ENCODE measurements around the gene FRMD3. TPM values are rescaled to one million over a fixed set of nuclear protein-coding genes. Genes with fewer than 3 reads are reported as not detected.

FRMD3 gene
- total and polyA plus RNA-seq, 4 donors = 1.8 to 7.4 (median 6.0) TPM

DNA sequence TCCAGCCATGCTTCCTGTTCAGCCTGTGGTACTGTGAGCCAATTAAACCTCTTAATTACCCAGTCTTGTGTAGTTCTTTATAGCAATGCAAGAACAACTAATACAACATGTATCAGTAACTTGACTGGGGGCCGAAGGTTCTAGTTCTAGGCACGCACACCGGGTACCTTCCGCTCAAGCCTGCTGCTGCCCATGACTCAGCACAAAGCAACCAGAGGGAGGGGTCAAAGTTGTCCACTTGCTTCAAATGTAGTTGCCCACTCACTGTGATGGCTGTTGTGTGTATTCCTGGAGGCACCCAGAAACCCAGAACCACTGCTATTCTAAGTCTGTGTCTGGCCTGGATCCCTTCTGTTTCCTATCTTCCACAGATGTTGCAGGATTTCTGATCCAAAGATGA is 222.6 kb downstream of the FRMD3 start:
- no peak for ATAC-seq (ENCODE audit: low FRiP score)
- Histone ChIP-seq H3K4me1 (ENCODE audit: control insufficient read depth in 1 of 2, insufficient read depth in 2 of 2, low read length in 2 of 2) (no peaks in the 10 kb centered on the region), H3K27me3 (ENCODE audit: control insufficient read depth in 1 of 2, insufficient read depth in 2 of 2, low read length in 1 of 2) (no peaks in the 10 kb centered on the region), H3K36me3 (ENCODE audit: control insufficient read depth in 1 of 2, insufficient read depth in 2 of 2, low read length in 1 of 2) (no peaks in the 10 kb centered on the region), H3K27ac (ENCODE audit: low read depth in 1 of 2, low read length in 2 of 2) (no peak overlapping the region), H3K4me3 (ENCODE audit: low read length in 2 of 2) (no peak overlapping the region), H3K9me3 (ENCODE audit: control insufficient read depth, low read length) (no peaks in the 10 kb centered on the region)
- DNase-seq = no peak
- intact Hi-C loops (cut with DNase I) = no loop called here
- WGBS, 2 donors = 97 to 98% methylated on average over 4 of the region's 4 CpGs

DNA sequence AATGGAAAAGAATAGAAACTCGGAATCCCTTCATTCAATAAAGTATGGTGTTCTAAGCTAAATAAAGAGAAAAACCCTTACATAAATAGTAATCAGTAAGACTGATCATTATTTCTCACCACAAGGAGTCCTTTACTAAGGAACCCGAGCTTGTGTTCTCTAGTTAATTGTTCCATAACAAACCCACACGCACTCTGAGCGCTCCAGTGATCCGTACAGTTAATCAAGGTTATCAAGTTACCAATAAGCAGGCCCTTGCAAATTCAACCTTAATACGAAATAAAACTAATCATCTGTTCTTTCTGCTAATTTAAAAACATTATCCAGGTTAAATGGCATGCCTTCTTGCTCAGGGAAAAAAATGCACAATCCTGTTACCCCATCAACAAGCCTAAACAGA is 224.4 kb downstream of the FRMD3 start:
- Histone ChIP-seq H3K9me3 (ENCODE audit: control insufficient read depth, low read length) (no peaks in the 10 kb centered on the region), H3K4me3 (ENCODE audit: low read length in 2 of 2) (no peak overlapping the region), H3K4me1 (ENCODE audit: control insufficient read depth in 1 of 2, insufficient read depth in 2 of 2, low read length in 2 of 2) (no peaks in the 10 kb centered on the region), H3K27ac (ENCODE audit: low read depth in 1 of 2, low read length in 2 of 2) (no peak overlapping the region), H3K27me3 (ENCODE audit: control insufficient read depth in 1 of 2, insufficient read depth in 2 of 2, low read length in 1 of 2) (no peaks in the 10 kb centered on the region), H3K36me3 (ENCODE audit: control insufficient read depth in 1 of 2, insufficient read depth in 2 of 2, low read length in 1 of 2) (no peaks in the 10 kb centered on the region)
- intact Hi-C loops (cut with DNase I) = no loop called here
- WGBS, 2 donors = 87 to 97% methylated on average over 6 of the region's 6 CpGs
- ATAC-seq (ENCODE audit: low FRiP score) (no peak), DNase-seq (no peak)

DNA sequence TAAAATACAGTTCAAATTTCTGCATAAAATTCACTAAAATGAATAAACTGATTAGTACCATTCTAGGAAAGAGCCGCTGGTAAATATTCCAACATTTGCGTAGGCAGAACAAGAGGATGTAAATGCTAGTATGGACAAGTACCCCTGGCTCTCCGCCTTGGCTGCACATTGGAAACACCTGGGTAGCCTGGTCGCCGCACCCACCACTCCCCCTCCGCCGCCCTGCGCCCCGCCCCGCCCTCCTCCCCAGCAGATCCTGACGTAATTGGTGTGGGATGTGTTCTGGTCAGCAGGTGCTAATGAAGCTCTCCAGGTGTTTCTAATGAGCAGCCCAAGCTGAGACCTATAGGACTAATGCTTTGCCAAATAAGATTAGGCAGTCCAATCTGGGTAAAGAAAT is 225.7 kb downstream of the FRMD3 start:
- no peak for ATAC-seq (ENCODE audit: low FRiP score)
- Histone ChIP-seq H3K4me3 (ENCODE audit: low read length in 2 of 2) (no peak overlapping the region), H3K9me3 (ENCODE audit: control insufficient read depth, low read length) (no peaks in the 10 kb centered on the region), H3K27ac (ENCODE audit: low read depth in 1 of 2, low read length in 2 of 2) (no peak overlapping the region), H3K27me3 (ENCODE audit: control insufficient read depth in 1 of 2, insufficient read depth in 2 of 2, low read length in 1 of 2) (no peaks in the 10 kb centered on the region), H3K4me1 (ENCODE audit: control insufficient read depth in 1 of 2, insufficient read depth in 2 of 2, low read length in 2 of 2) (no peaks in the 10 kb centered on the region), H3K36me3 (ENCODE audit: control insufficient read depth in 1 of 2, insufficient read depth in 2 of 2, low read length in 1 of 2) (no peaks in the 10 kb centered on the region)
- 94 to 95% methylated on average over 11 of the region's 11 CpGs for WGBS, 2 donors
- no peak for DNase-seq
- intact Hi-C loops (cut with DNase I) = no loop called here

DNA sequence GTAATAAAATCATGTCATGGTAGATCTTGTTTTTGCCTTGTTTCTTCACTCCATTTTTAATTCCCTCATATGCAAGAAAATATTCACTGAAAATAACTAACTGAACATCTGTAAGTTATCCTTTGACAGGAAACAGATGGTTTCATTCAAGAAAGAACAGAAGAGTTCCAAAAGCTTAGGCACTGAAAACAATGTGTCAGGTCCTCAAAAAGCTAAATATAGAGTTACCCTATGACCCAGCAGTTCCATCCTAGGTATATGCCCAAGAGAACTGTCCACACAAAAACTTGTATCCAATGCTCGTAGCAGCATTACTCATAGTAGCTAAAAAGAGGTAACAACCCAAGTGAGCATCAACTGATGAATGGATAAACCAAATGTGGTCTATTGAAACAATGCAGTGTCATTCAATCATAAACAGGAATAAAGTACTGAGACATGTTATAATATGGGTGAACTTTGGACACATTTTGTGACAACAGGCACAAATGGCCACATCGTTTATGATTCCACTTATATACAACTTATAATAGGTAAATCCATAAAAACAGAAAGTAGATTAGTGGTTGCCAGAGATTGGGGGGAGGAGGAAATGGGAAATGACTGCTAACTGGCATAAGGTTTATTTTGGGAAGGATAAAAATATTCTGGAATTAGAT is 231.0 kb downstream of the FRMD3 start:
- ATAC-seq (ENCODE audit: low FRiP score) = no peak
- WGBS, 2 donors = 20 to 21% methylated on average over 2 of the region's 2 CpGs
- no peak for DNase-seq

DNA sequence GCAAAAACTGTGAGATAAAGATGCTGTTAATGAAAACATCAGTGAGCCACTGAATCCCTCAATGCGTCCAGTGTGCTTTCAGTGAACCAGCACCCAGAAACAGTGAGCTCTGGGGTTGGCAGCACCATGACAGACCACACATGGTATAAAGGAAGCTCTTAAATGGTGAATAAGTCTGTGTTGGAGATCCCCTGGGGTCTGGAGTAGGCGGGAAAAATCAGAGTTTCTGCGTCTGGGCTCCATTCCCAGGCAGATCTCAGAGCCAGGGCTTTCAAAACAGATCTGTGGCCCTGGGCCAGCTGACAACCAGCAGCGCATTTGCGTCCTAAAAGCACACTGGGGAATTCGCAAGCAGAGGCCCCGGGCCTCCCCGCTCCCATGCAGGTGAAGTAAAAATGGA is 233.5 kb downstream of the FRMD3 start:
- H3K4me3 ChIP-seq (ENCODE audit: low read length in 2 of 2) = no peak overlapping the region
- no peak overlapping the region for H3K27ac ChIP-seq (ENCODE audit: low read depth in 1 of 2, low read length in 2 of 2)
- no peaks in the 10 kb centered on the region for H3K36me3 ChIP-seq (ENCODE audit: control insufficient read depth in 1 of 2, insufficient read depth in 2 of 2, low read length in 1 of 2)
- peak; percentile 87 to 91 for DNase-seq
- ATAC-seq (ENCODE audit: low FRiP score) = peak; percentile 91
- no peaks in the 10 kb centered on the region for H3K27me3 ChIP-seq (ENCODE audit: control insufficient read depth in 1 of 2, insufficient read depth in 2 of 2, low read length in 1 of 2)
- WGBS, 2 donors = 3 to 4% methylated on average over 8 of the region's 8 CpGs
- H3K9me3 ChIP-seq (ENCODE audit: control insufficient read depth, low read length) = no peaks in the 10 kb centered on the region
- intact Hi-C loops (cut with DNase I) = no loop called here
- peaks cover 0 to 3% of the 10 kb centered on the region in 2 donors for H3K4me1 ChIP-seq (ENCODE audit: control insufficient read depth in 1 of 2, insufficient read depth in 2 of 2, low read length in 2 of 2)

More for the DNA sequence above, 231.0 kb downstream of the FRMD3 start:
- no peak overlapping the region for H3K27ac ChIP-seq (ENCODE audit: low read depth in 1 of 2, low read length in 2 of 2)
- intact Hi-C loops (cut with DNase I) = no loop called here
- H3K4me1 ChIP-seq (ENCODE audit: control insufficient read depth in 1 of 2, insufficient read depth in 2 of 2, low read length in 2 of 2) = peaks cover 0 to 3% of the 10 kb centered on the region in 2 donors
- no peaks in the 10 kb centered on the region for H3K9me3 ChIP-seq (ENCODE audit: control insufficient read depth, low read length)
- H3K36me3 ChIP-seq (ENCODE audit: control insufficient read depth in 1 of 2, insufficient read depth in 2 of 2, low read length in 1 of 2) = no peaks in the 10 kb centered on the region
- H3K4me3 ChIP-seq (ENCODE audit: low read length in 2 of 2) = no peak overlapping the region
- no peaks in the 10 kb centered on the region for H3K27me3 ChIP-seq (ENCODE audit: control insufficient read depth in 1 of 2, insufficient read depth in 2 of 2, low read length in 1 of 2)

DNA sequence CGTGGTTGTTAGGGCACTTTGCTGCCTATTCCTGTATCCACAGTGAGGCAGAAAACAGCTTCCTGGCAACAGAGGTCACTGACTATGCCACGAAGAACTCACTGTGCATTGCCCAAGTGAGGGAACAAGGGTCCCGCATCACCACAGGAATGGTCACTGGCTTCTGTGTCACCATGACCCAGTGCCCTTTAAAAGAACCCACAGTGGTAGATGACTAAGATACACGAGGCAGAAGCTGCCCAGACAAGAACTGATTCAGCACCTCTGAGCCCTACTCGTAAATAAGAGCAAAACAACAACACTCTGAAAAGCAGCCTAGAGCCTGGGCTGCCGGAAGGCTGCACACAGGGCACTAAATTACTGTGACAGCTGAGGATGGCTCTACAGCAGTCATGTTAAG is 238.6 kb downstream of the FRMD3 start:
- DNase-seq (no peak), ATAC-seq (ENCODE audit: low FRiP score) (no peak)
- Histone ChIP-seq H3K27me3 (ENCODE audit: control insufficient read depth in 1 of 2, insufficient read depth in 2 of 2, low read length in 1 of 2) (no peaks in the 10 kb centered on the region), H3K27ac (ENCODE audit: low read depth in 1 of 2, low read length in 2 of 2) (no peak overlapping the region), H3K36me3 (ENCODE audit: control insufficient read depth in 1 of 2, insufficient read depth in 2 of 2, low read length in 1 of 2) (no peaks in the 10 kb centered on the region), H3K4me1 (ENCODE audit: control insufficient read depth in 1 of 2, insufficient read depth in 2 of 2, low read length in 2 of 2) (no peaks in the 10 kb centered on the region), H3K4me3 (ENCODE audit: low read length in 2 of 2) (no peak overlapping the region), H3K9me3 (ENCODE audit: control insufficient read depth, low read length) (no peaks in the 10 kb centered on the region)
- intact Hi-C loops (cut with DNase I) = no loop called here
- 74 to 78% methylated on average over 6 of the region's 6 CpGs for WGBS, 2 donors

DNA sequence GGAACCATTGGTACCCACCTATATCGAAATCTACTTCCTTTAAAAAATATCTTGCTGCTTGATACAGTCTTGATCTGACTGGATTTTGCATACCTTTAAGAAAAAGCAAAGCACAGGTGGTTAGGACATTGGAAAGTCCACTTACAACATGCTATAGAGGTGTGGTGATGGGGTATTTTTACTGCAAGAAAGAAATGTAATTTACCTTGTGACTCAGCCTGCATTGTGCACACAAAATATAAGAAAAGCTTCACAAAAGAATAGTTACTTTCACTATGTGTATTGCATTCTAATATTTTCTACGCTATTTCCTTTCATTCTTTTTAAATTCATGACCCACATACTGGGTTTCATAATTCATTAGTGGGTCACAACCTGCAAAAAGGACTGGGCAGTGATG is 239.1 kb downstream of the FRMD3 start:
- no peak overlapping the region for H3K4me3 ChIP-seq (ENCODE audit: low read length in 2 of 2)
- no peak for DNase-seq
- 97% methylated on average over 2 of the region's 2 CpGs for WGBS, 2 donors
- no peaks in the 10 kb centered on the region for H3K36me3 ChIP-seq (ENCODE audit: control insufficient read depth in 1 of 2, insufficient read depth in 2 of 2, low read length in 1 of 2)
- H3K27me3 ChIP-seq (ENCODE audit: control insufficient read depth in 1 of 2, insufficient read depth in 2 of 2, low read length in 1 of 2) = no peaks in the 10 kb centered on the region
- H3K9me3 ChIP-seq (ENCODE audit: control insufficient read depth, low read length) = no peaks in the 10 kb centered on the region
- no peak overlapping the region for H3K27ac ChIP-seq (ENCODE audit: low read depth in 1 of 2, low read length in 2 of 2)
- no peak for ATAC-seq (ENCODE audit: low FRiP score)
- intact Hi-C loops (cut with DNase I) = no loop called here
- no peaks in the 10 kb centered on the region for H3K4me1 ChIP-seq (ENCODE audit: control insufficient read depth in 1 of 2, insufficient read depth in 2 of 2, low read length in 2 of 2)

DNA sequence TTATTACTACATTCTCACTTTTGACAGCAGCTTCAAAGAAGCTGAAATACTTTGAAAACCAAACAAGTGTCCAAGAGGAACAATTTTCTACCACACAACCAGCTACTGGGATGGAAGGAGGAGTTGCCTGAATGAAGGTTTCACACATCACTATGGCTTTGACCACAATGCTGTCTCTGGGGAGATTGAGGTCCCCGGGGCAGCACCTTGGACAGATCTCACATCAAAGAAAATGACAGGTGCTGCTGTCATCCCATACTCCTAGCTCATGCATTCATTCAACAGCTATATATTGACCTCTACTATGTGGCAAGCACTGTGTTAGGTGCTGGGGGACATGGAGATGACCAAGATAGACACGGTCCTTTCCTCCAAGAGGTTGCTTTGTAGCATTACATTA is 242.1 kb downstream of the FRMD3 start:
- no peaks in the 10 kb centered on the region for H3K9me3 ChIP-seq (ENCODE audit: control insufficient read depth, low read length)
- H3K4me3 ChIP-seq (ENCODE audit: low read length in 2 of 2) = no peak overlapping the region
- intact Hi-C loops (cut with DNase I) = no loop called here
- no peaks in the 10 kb centered on the region for H3K27me3 ChIP-seq (ENCODE audit: control insufficient read depth in 1 of 2, insufficient read depth in 2 of 2, low read length in 1 of 2)
- no peaks in the 10 kb centered on the region for H3K4me1 ChIP-seq (ENCODE audit: control insufficient read depth in 1 of 2, insufficient read depth in 2 of 2, low read length in 2 of 2)
- WGBS, 2 donors = 90 to 93% methylated on average over 2 of the region's 2 CpGs
- ATAC-seq (ENCODE audit: low FRiP score) (no peak), DNase-seq (no peak)
- H3K27ac ChIP-seq (ENCODE audit: low read depth in 1 of 2, low read length in 2 of 2) = no peak overlapping the region
- H3K36me3 ChIP-seq (ENCODE audit: control insufficient read depth in 1 of 2, insufficient read depth in 2 of 2, low read length in 1 of 2) = no peaks in the 10 kb centered on the region

DNA sequence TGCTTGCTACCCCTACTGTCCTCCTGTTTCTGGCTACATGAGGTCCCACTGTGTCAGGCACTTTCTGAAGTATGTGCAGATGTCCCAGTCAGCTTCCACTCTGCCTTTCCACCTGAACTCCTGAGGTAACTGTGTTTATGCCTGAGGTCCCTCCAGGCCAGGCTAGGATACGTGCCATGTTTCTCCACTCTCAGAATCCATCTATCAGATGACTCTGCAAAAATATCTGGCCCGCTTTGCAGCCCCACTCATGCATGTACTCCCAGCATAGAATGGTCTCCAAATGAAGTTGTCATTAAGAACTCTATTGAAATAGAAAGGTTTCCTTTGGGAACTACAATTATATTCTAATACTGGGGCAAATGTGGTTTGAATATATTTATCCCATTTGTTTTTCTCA is 243.4 kb downstream of the FRMD3 start:
- no peak overlapping the region for H3K4me3 ChIP-seq (ENCODE audit: low read length in 2 of 2)
- no peak for ATAC-seq (ENCODE audit: low FRiP score)
- no peaks in the 10 kb centered on the region for H3K4me1 ChIP-seq (ENCODE audit: control insufficient read depth in 1 of 2, insufficient read depth in 2 of 2, low read length in 2 of 2)
- H3K27ac ChIP-seq (ENCODE audit: low read depth in 1 of 2, low read length in 2 of 2) = no peak overlapping the region
- no peaks in the 10 kb centered on the region for H3K36me3 ChIP-seq (ENCODE audit: control insufficient read depth in 1 of 2, insufficient read depth in 2 of 2, low read length in 1 of 2)
- 93 to 96% methylated on average over 2 of the region's 2 CpGs for WGBS, 2 donors
- no peaks in the 10 kb centered on the region for H3K9me3 ChIP-seq (ENCODE audit: control insufficient read depth, low read length)
- no peaks in the 10 kb centered on the region for H3K27me3 ChIP-seq (ENCODE audit: control insufficient read depth in 1 of 2, insufficient read depth in 2 of 2, low read length in 1 of 2)
- no peak for DNase-seq
- intact Hi-C loops (cut with DNase I) = no loop called here
